ENCODE measurements around the gene ZBED2. TPM values are rescaled to one million over a fixed set of nuclear protein-coding genes. Genes with fewer than 3 reads are reported as not detected.
A peak's percentile ranks its signal among the peaks of the same experiment; 100 is the strongest.

Gene ZBED2
- total and polyA plus RNA-seq, 4 experiments from 2014 or later = 0.19 to 1.4 TPM; not detected in 2

- Histone ChIP-seq H3K9me3 (ENCODE audit: control insufficient read depth in 1 of 2, low read length in 2 of 2) (no peaks in the 10 kb centered on the region), H3K27ac (ENCODE audit: low read depth, low read length) (no peak overlapping the region), H3K4me1 (ENCODE audit: insufficient read depth, low read length) (peaks cover 27% of the 10 kb centered on the region), H3K4me3 (ENCODE audit: low read length in 2 of 2) (no peak overlapping the region), H3K36me3 (ENCODE audit: insufficient read depth, low read length) (peaks cover 32% of the 10 kb centered on the region), H3K27me3 (ENCODE audit: insufficient read depth, low read length) (no peaks in the 10 kb centered on the region)
- Mint-ChIP-seq H3K27me3 (no peaks in the 10 kb centered on the region), H3K9me3 (no peaks in the 10 kb centered on the region), H3K4me3 (no peak overlapping the region), H3K36me3 (peaks cover 57 to 70% of the 10 kb centered on the region in 2 donors), H3K27ac (peak overlapping the region in 3 of 7 donors; percentile 7 to 65 (median 20)), H3K4me1 (peaks cover 26 to 48% (median 44%) of the 10 kb centered on the region in 4 donors)
- CTCF ChIA-PET (ENCODE audit: partially characterized antibody) = interaction anchor here (2.6 kb wide), 1 partner anchor 8 kb away, joined by 9 read pairs; no protein-coding TSS in a partner anchor
- POLR2A ChIA-PET (ENCODE audit: partially characterized antibody) = no interaction called here
- intact Hi-C loops (cut with micrococcal nuclease) = no loop called here
- DNase-seq = no peak
Observed at GRCh38 chr3:111598139-111598538, 3.0 kb upstream of the ZBED2 start.

GRCh38 chr3:111596328-111596727, 1.2 kb upstream of the ZBED2 start:
- POLR2A ChIA-PET (ENCODE audit: partially characterized antibody) = no interaction called here
- H3K4me3 ChIP-seq (ENCODE audit: low read length in 2 of 2) = no peak overlapping the region
- CTCF ChIA-PET (ENCODE audit: partially characterized antibody) = no interaction called here
- peaks cover 21% of the 10 kb centered on the region for H3K36me3 ChIP-seq (ENCODE audit: insufficient read depth, low read length)
- Mint-ChIP-seq H3K27ac (peak overlapping the region in 6 of 7 donors; percentile 35 to 77 (median 69)), H3K36me3 (peaks cover 60 to 64% of the 10 kb centered on the region in 2 donors), H3K27me3 (no peaks in the 10 kb centered on the region), H3K9me3 (no peaks in the 10 kb centered on the region), H3K4me3 (no peak overlapping the region), H3K4me1 (peaks cover 30 to 63% (median 49%) of the 10 kb centered on the region in 4 donors)
- no peaks in the 10 kb centered on the region for H3K27me3 ChIP-seq (ENCODE audit: insufficient read depth, low read length)
- DNase-seq = no peak
- no peaks in the 10 kb centered on the region for H3K9me3 ChIP-seq (ENCODE audit: control insufficient read depth in 1 of 2, low read length in 2 of 2)
- intact Hi-C loops (cut with micrococcal nuclease) = no loop called here
- H3K27ac ChIP-seq (ENCODE audit: low read depth, low read length) = no peak overlapping the region
- peaks cover 33% of the 10 kb centered on the region for H3K4me1 ChIP-seq (ENCODE audit: insufficient read depth, low read length)

GRCh38 chr3:111594781-111595180, 365 bp downstream of the ZBED2 start:
- Mint-ChIP-seq H3K27ac (peak overlapping the region in 6 of 7 donors; percentile 62 to 87 (median 74)), H3K4me3 (no peak overlapping the region), H3K4me1 (peaks cover 26 to 64% (median 52%) of the 10 kb centered on the region in 4 donors), H3K36me3 (peaks cover 61 to 65% of the 10 kb centered on the region in 2 donors), H3K27me3 (no peaks in the 10 kb centered on the region), H3K9me3 (no peaks in the 10 kb centered on the region)
- no peak overlapping the region for H3K4me3 ChIP-seq (ENCODE audit: low read length in 2 of 2)
- intact Hi-C loops (cut with micrococcal nuclease) = no loop called here
- H3K27me3 ChIP-seq (ENCODE audit: insufficient read depth, low read length) = no peaks in the 10 kb centered on the region
- no peak overlapping the region for H3K27ac ChIP-seq (ENCODE audit: low read depth, low read length)
- no peaks in the 10 kb centered on the region for H3K9me3 ChIP-seq (ENCODE audit: control insufficient read depth in 1 of 2, low read length in 2 of 2)
- ChIA-PET POLR2A (ENCODE audit: partially characterized antibody) (no interaction called here), CTCF (ENCODE audit: partially characterized antibody) (interaction anchor here (0.9 to 2.4 kb wide), 2 partner anchors 16 to 21 kb away, joined by 4 to 6 read pairs; no protein-coding TSS in a partner anchor)
- peaks cover 33% of the 10 kb centered on the region for H3K4me1 ChIP-seq (ENCODE audit: insufficient read depth, low read length)
- H3K36me3 ChIP-seq (ENCODE audit: insufficient read depth, low read length) = peaks cover 22% of the 10 kb centered on the region
- DNase-seq = no peak

GRCh38 chr3:111594205-111594604, 941 bp downstream of the ZBED2 start:
- intact Hi-C loops (cut with micrococcal nuclease) = no loop called here
- Mint-ChIP-seq H3K36me3 (peaks cover 65 to 69% of the 10 kb centered on the region in 2 donors), H3K9me3 (no peaks in the 10 kb centered on the region), H3K4me1 (peaks cover 29 to 64% (median 52%) of the 10 kb centered on the region in 4 donors), H3K27ac (peak overlapping the region in 6 of 7 donors; percentile 62 to 90 (median 77)), H3K4me3 (peak overlapping the region in 3 of 8 donors; percentile 7 to 49 (median 48)), H3K27me3 (no peaks in the 10 kb centered on the region)
- H3K4me1 ChIP-seq (ENCODE audit: insufficient read depth, low read length) = peaks cover 33% of the 10 kb centered on the region
- no peak for DNase-seq
- H3K4me3 ChIP-seq (ENCODE audit: low read length in 2 of 2) = no peak overlapping the region
- H3K36me3 ChIP-seq (ENCODE audit: insufficient read depth, low read length) = peaks cover 20% of the 10 kb centered on the region
- CTCF ChIA-PET (ENCODE audit: partially characterized antibody) = interaction anchor here (2.4 kb wide), 1 partner anchor 16 kb away, joined by 6 read pairs; no protein-coding TSS in a partner anchor
- no peak overlapping the region for H3K27ac ChIP-seq (ENCODE audit: low read depth, low read length)
- POLR2A ChIA-PET (ENCODE audit: partially characterized antibody) = no interaction called here
- H3K27me3 ChIP-seq (ENCODE audit: insufficient read depth, low read length) = no peaks in the 10 kb centered on the region
- no peaks in the 10 kb centered on the region for H3K9me3 ChIP-seq (ENCODE audit: control insufficient read depth in 1 of 2, low read length in 2 of 2)

GRCh38 chr3:111593666-111594065, 1.5 kb downstream of the ZBED2 start:
- Histone ChIP-seq H3K4me3 (ENCODE audit: low read length in 2 of 2) (no peak overlapping the region), H3K4me1 (ENCODE audit: insufficient read depth, low read length) (peaks cover 33% of the 10 kb centered on the region), H3K36me3 (ENCODE audit: insufficient read depth, low read length) (peaks cover 20% of the 10 kb centered on the region), H3K27ac (ENCODE audit: low read depth, low read length) (no peak overlapping the region), H3K9me3 (ENCODE audit: control insufficient read depth in 1 of 2, low read length in 2 of 2) (no peaks in the 10 kb centered on the region), H3K27me3 (ENCODE audit: insufficient read depth, low read length) (no peaks in the 10 kb centered on the region)
- intact Hi-C loops (cut with micrococcal nuclease) = no loop called here
- ChIA-PET CTCF (ENCODE audit: partially characterized antibody) (interaction anchor here (2.4 kb wide), 1 partner anchor 15 kb away, joined by 6 read pairs; no protein-coding TSS in a partner anchor), POLR2A (ENCODE audit: partially characterized antibody) (interaction anchor here (1.2 kb wide), 1 partner anchor 17 kb away, joined by 4 read pairs; no protein-coding TSS in a partner anchor)
- DNase-seq = no peak
- H3K4me3 Mint-ChIP-seq = peak overlapping the region in 3 of 8 donors; percentile 7 to 49 (median 48)
- no peaks in the 10 kb centered on the region for H3K9me3 Mint-ChIP-seq
- H3K36me3 Mint-ChIP-seq = peaks cover 66 to 71% of the 10 kb centered on the region in 2 donors
- H3K27ac Mint-ChIP-seq = peak overlapping the region; percentile 43 to 83 (median 63)
- H3K4me1 Mint-ChIP-seq = peaks cover 29 to 64% (median 52%) of the 10 kb centered on the region in 4 donors
- H3K27me3 Mint-ChIP-seq = no peaks in the 10 kb centered on the region

GRCh38 chr3:111592936-111593335, 2.2 kb downstream of the ZBED2 start:
- Mint-ChIP-seq H3K4me1 (peaks cover 29 to 62% (median 56%) of the 10 kb centered on the region in 4 donors), H3K4me3 (no peak overlapping the region), H3K36me3 (peaks cover 69 to 70% of the 10 kb centered on the region in 2 donors), H3K27me3 (no peaks in the 10 kb centered on the region), H3K27ac (peak overlapping the region in 4 of 7 donors; percentile 43 to 80 (median 63)), H3K9me3 (no peaks in the 10 kb centered on the region)
- no peaks in the 10 kb centered on the region for H3K27me3 ChIP-seq (ENCODE audit: insufficient read depth, low read length)
- H3K4me3 ChIP-seq (ENCODE audit: low read length in 2 of 2) = no peak overlapping the region
- H3K9me3 ChIP-seq (ENCODE audit: control insufficient read depth in 1 of 2, low read length in 2 of 2) = no peaks in the 10 kb centered on the region
- peaks cover 33% of the 10 kb centered on the region for H3K4me1 ChIP-seq (ENCODE audit: insufficient read depth, low read length)
- no peak overlapping the region for H3K27ac ChIP-seq (ENCODE audit: low read depth, low read length)
- intact Hi-C loops (cut with micrococcal nuclease) = no loop called here
- CTCF ChIA-PET (ENCODE audit: partially characterized antibody) = interaction anchor here (2.4 kb wide), 1 partner anchor 14 kb away, joined by 6 read pairs; no protein-coding TSS in a partner anchor
- POLR2A ChIA-PET (ENCODE audit: partially characterized antibody) = interaction anchor here (1.0 to 1.2 kb wide), 2 partner anchors 17 to 47 kb away, joined by 4 to 5 read pairs; no protein-coding TSS in a partner anchor
- DNase-seq = no peak
- H3K36me3 ChIP-seq (ENCODE audit: insufficient read depth, low read length) = peaks cover 20% of the 10 kb centered on the region

- intact Hi-C loops (cut with micrococcal nuclease) = no loop called here
- H3K27me3 Mint-ChIP-seq = no peaks in the 10 kb centered on the region
- ChIA-PET CTCF (ENCODE audit: partially characterized antibody) (no interaction called here), POLR2A (ENCODE audit: partially characterized antibody) (no interaction called here)
- peaks cover 64 to 72% of the 10 kb centered on the region in 2 donors for H3K36me3 Mint-ChIP-seq
- peaks cover 18% of the 10 kb centered on the region for H3K36me3 ChIP-seq (ENCODE audit: insufficient read depth, low read length)
- H3K4me1 Mint-ChIP-seq = peaks cover 29 to 62% (median 54%) of the 10 kb centered on the region in 4 donors
- H3K9me3 Mint-ChIP-seq = no peaks in the 10 kb centered on the region
- H3K9me3 ChIP-seq (ENCODE audit: control insufficient read depth in 1 of 2, low read length in 2 of 2) = no peaks in the 10 kb centered on the region
- no peak overlapping the region for H3K4me3 ChIP-seq (ENCODE audit: low read length in 2 of 2)
- no peak overlapping the region for H3K27ac ChIP-seq (ENCODE audit: low read depth, low read length)
- H3K27ac Mint-ChIP-seq = peak overlapping the region in 6 of 7 donors; percentile 0 to 74 (median 54)
- DNase-seq = no peak
- H3K4me3 Mint-ChIP-seq = peak overlapping the region in 1 of 8 donors; percentile 40
- H3K4me1 ChIP-seq (ENCODE audit: insufficient read depth, low read length) = peaks cover 33% of the 10 kb centered on the region
- no peaks in the 10 kb centered on the region for H3K27me3 ChIP-seq (ENCODE audit: insufficient read depth, low read length)
Observed at GRCh38 chr3:111592143-111592542, 3.0 kb downstream of the ZBED2 start.

All from CD4-positive, alpha-beta memory T cell (primary cell).